G401.6 (cell line): ENCODE data around the gene ANK3.

Source experiments
- FAIRE-seq: peaks from 2 replicates; lab custom pipeline; 2012; peaks lifted over from hg19 to GRCh38; lab: Jason Lieb, UNC

Gene ANK3

DNA sequence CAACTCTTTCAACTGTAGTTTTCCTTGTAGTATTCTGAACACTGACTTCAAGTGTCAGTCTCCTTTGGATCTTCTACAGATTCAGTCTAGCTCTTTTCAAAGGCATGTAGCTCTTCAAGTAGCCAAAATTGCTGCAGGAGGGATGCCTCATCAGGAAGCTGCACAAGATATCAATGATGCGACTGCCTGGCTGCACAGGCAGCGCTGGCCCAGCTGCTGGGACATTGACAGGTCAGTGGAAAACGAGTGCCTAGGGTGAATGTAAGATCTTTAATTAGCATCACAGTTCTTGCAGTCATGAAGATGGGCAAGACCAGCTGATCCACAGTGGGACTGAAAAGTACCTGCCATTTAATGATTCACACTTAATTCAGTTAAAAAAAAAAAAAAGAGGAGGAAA, 167.6 kb downstream of the ANK3 start:
- no peak for FAIRE-seq

DNA sequence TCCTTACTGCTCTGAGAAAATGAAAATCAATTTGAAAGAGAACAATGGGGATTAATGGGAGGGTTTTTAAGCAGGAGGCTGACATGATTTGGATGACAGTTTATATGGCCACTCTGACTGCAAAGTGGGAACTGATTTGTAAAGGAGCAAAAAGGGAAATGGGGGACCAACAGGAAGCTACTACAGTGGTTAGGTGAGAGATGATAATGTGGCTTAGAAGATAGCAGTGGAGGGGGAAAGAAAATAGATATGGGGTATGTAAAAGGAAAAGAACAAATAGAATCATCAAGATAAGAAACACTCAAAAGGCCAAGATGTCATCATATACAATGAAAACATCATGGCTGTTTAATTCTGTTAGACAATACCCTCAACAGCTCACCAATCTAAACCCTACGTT, 177.5 kb downstream of the ANK3 start:
- no peak for FAIRE-seq

DNA sequence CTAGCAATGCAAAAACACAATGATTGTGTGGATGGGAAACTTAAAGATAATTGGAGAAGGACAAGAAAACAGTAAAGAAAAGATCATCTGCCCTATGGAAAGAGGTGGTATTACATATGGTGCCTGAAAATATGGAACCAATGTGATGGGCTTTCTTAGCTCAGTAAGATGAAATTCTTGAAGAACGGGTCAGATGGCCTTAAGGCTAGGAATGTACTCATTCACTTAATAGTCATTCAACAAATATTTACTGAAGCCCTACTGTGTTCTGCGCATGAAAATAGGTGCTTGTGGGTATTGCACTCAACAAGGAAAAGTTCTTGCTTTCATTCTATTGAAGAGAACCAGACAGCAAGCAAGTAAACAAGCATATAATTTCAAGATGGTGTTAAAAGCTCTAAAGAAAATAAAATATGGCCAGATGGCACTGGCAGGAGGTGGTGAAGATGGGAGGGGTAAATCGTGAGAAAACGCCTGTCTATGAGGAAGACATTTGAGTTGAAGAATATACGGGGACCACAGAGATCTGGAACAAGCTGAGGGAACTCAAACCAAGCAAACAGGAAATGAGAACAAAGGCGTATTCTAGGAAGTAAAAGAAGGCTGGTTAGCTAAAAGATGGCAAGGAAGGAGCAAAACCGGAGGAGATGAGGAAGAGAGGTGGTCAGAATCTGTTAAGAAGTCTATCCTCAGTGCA, 179.7 kb downstream of the ANK3 start:
- no peak for FAIRE-seq

DNA sequence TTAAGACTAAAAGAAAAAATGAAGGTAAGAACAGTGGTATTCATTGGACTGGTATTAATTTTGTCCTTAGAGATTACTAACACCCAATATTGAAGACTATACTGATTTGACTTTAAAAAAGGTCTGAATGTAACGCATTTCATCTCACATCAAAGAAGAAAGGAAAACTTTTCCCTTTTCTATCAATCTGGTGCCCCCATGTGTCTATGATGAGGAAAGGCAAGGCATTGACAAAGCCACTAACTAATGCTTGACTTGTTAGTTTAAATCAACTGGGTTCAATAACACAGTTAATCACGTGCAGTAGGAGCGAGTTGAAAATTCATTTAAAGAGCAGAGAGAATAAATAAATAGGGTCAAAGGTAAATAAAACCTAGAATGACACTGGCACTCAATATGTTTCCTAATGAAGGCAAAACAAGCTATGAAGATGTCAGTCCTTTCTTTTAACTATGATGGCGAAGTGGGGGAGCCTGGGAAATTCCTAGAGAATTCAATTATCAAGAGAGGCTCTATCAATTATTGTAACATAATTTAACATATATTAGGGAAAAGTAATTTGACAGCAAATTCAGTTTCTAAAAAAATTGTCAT, 180.9 kb downstream of the ANK3 start:
- FAIRE-seq = peak; percentile 83

DNA sequence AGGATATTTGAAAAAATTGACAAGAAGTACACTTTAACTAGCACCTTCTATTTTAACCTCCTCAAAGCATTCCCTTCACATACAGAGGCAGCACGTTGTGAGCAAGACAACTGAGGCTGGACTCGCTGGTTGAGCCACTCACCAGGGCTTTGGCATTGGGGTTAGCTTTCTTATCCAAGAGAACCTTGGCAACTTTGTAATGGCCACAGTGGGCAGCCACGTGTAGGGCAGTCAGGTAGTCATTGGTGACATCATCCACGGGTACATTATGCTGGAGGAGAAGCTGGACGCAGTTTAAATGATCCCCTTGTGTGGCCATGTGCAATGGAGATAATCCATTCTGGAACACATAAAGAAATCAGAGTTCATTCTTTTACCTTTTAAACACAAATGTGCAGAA, 181.8 kb downstream of the ANK3 start:
- FAIRE-seq = no peak

DNA sequence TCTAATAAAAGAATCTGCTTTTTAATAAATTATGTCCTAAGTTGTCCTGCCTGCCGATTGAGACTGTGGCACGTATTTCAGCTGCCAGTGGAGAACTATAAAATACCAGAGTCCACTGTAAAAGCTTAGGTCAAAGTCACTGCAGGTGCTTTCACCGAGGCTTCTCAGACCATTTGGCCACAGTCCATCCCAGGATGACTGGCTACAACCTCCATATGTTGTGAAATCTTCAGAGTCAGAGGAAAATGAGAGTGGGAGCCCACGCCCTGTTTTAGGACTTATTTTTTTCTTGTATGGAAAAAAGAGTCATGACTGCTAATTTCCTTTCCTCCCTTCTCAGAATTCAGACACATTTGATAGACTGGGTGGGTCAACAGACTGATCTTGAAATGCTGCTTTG, 182.9 kb downstream of the ANK3 start:
- no peak for FAIRE-seq

DNA sequence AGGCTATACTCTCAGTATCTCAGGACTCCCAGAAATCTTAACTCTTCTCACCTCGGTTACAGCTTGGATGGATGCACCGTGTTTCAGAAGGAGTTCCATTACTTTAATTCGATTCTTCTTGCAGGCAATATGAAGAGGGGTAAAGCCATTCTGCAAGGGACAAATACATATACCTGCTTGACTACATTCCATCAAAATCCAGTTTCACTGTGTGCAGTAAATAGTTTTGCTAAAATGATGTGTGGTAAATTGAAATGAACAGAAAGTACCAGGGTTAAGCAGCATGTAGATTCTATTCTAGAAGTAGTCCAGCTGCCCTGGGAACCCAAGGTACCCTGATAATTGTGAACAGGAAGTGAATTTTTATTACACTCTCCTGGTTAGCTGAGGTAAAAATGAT, 183.9 kb downstream of the ANK3 start:
- no peak for FAIRE-seq

DNA sequence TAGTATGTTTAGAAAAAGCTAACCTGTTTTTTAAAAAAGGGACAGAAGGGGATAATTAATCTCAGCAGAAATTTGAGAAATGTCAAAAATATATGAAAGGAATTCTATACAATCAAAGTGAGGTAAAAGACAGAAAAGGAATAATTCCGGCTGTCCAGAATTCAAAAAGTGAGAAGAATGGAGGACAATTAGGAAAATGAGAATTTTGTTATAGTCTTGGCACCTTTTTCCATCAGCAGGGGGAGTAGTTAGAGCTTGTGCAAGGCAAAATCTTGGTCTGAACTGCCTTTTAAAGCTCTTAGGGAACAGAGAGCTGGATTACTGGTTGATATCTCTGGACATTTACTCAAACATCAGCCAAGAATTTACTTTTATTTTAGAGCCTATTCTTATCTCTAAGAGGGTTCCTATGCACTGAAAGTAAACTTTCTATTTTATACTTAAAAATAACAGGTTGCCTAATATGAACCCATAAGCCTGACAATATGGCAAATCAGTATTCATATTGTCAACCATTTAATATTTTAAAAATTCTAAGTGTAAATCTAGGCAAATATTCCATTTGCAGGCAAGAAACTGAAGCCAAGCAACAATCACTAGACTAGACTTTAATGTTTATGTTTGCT, 185.6 kb downstream of the ANK3 start:
- peak; percentile 62 for FAIRE-seq

DNA sequence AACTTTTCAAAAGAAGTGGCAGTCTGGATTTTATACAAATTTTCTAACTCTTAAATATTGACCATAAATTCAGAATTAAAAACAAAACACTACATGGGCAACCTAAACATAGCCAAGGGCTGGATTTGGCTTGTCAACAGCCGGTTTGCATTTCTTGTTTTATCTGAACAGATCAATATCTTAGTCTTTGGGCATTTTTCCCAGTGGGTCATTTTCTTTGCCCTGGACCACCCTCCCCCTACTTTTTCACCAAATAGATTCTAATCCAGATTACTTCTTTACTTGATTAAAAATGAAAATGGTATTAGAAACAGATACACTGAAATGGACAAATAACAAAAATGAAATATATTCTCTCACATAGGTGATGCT, 189.0 kb downstream of the ANK3 start:
- FAIRE-seq = no peak

DNA sequence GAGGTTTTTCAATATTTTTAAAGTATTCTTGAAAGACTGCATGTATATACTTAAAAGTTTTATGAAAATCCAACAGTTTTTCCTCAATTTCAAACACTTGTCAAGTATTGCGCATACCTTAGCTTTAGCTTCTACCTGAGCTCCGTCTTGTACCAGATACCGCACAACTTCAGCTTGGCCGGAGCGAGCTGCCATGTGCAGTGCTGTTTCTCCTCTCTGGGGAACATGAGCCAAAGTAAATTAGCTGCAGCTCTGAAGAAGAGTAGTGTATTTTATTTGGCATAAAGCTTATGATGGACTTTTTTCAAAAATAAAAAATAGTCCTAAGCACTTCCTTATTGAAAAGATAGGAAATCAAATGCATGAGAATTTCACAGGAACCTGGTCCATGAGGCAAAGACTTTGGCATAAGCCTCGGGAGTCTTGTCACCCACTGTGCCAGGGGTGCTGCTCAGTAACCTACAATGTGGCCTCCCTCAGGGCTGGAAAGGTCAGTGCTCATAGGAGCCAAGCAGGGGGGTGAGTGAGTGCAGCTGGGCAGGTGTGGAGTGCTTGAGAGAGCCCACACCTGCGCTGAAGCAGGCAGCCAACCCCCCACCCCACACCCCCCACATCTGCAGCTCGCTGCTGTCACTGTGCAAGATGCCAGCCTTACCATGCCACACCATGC, 189.5 kb downstream of the ANK3 start:
- FAIRE-seq = no peak

DNA sequence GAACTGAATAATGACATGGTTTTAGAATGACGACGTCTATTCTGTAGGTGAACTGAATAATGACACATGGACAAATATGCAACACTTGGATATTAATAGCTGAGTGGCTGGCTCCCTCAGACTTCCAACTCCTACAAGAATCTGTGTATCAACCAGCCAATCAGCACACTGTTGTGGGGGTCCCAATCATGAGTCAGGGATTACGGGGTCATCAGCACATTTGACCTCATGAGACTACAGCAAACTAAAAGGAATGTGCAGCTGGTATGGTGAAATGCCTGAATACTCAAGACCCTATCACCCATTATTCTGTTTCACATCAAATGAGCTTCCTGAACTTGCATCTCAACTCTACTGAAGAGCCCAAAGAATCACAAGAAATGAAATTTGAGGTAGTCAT, 192.5 kb downstream of the ANK3 start:
- FAIRE-seq = no peak

DNA sequence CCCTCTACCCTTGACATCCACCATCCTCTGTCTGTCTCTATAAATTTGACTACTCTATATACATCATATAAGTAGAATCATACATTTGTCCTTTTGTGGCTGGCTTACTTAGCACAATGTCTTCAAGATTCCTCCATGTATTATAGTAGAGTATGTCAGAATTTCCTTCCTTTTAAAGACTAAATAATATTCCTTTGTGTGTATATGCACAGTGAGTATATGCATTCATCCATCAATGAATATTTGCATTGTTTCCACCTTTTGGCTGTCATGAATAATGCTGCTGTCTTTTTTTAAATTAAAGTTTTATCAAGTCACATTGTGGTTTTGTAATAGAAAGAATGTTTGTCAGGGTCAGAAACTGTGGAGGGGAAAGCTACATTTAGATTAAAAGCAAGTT, 195.3 kb downstream of the ANK3 start:
- no peak for FAIRE-seq

DNA sequence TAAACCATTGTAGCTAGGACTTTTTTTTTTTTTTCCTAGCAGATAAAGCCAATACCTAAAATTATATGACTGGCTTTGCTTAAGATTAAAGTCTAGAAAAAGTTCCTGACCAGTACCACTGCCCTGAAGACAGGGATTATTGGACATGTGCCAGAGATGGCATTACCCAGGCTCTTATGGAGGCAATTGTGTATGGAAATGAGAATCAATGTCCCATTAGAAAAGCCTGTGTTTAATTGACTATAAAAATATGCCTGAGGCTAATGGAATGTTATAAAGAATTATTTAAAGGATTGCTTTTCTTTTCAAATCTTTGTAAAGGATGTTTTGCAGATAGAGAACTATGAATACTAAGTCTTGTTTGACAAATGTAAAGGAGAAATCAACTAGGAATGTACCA, 196.7 kb downstream of the ANK3 start:
- no peak for FAIRE-seq

DNA sequence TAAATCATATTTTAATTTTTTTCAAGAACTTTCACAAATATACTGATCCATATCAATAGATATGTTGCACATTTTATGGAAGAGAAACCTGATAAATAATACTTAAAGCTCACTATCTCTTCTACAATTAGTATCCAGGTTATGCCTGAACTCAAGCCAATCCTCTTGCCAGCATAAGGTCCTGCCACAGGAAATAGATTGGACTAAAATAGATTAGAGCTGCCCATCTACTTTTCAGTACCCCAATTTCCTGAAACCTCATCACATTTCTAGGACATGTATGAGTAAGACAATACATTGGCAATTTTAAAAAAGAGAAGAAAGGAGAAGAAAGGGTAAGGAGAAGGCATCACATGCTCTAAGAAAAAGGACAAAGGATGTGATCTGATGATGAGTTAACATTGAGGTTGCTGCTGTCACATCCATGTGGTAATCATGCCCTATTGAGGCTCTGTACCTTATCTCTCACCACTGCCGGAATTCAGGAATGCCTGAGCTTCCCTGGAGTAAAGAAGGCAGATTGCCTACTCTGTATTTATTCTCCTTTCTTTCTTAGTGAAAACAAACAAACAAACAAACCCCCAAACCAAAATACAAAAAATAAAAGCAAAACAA, 199.7 kb downstream of the ANK3 start:
- FAIRE-seq = no peak

DNA sequence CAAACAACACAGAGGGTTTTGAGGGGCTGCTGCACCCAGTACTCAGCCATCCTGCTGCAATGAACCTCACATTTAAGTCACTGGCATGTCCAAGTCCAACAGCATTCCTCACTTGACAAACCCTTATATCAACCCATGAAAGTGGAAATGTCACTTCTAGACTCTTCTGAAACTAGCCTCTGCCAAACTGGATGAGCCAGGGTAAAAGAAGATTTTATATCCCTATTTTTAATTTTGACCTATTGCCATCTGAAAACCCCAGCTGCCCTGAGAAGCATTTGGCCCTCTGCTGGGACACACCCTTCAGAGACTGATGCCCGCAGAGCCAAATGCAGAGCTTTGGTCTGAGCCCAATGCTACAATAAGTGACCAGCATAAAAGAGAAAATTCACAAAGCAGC, 201.1 kb downstream of the ANK3 start:
- no peak for FAIRE-seq

DNA sequence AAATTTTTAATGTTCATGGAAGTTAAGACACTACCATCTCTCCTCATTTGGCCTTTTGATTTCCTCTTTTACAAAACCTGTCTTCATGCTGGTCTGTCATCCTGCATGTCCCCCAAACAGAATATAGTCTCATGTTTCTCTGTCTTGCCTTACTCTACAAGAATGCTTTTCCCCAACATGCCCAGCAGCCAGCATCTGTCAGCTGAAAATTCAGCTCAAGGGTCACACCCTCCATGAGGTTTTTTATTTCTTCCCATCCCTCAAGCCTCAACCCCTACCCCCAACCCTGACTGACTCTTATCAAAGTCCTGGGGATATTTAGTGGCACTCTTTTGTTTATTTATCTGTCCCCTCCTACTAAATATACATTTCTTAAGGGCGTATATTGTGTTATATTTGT, 202.0 kb downstream of the ANK3 start:
- no peak for FAIRE-seq

DNA sequence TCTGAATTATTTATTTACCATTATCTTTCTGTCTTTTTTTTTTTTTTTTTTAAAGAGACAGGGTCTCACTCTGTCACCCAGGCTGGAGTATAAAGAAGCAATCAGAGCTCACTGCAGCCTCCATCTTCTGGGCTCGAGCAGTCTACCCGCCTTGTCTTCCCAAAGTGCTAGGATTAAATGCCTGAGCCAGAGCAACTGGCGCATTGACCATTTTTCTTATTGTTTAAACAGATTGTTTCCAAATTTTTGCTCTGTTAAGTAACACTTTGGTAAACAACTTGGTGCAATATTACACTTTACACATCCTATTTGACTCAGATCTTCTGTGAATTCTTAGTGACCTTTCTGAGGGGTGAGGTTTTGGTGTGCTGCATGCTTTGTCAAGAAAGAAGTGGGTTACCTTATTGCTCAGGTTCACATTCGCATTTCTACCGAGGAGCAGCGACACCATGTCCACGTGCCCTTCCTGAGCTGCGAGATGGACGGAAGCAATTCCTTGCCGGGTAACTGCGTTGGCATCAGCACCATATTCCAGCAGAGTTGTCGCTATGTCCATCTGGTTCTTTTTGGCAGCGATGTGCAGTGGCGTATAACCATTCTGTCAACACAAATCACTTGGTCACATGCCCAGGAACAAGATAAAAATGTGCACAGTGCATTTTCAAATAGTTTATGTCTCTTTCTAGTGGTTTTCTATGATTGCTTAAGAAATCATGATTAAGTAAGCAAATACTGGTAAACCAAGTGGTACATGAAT, 203.2 kb downstream of the ANK3 start:
- FAIRE-seq = no peak

DNA sequence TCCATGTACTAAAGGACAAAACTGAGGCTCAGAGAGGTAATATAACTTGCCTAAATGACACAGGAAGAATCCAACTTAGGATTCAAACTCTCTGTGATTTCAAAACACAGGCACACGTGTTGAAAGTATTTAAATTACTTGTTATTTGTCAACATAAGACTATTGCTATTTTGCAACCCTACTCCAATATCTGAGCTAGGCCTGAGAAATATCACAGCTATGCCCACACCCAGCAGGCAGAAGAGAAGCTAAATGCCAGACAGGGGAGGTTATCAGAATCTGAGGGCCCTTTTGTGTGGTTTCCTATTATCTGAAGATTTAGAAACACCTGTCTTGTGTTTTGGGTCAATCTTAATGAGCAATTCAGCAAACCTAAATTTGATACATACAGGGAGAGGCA, 204.3 kb downstream of the ANK3 start:
- FAIRE-seq = no peak

DNA sequence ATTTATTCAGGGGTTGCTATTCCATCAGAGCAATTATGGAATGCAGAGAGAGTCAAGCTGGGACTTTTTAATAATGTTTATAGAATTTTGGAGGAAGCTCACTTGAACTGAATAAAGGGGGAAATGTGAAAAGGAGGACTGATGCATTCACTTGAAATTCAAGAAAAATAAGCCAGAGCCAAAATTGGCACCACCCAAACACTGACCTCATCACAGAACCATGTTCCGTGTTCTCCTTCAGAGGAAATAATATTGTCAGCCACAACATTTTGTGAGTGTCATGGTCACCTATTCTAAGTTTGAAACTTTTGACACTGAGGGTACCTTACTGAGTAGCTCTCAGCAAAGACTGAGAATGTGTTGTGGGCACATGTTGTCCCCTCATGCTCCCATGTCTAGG, 207.0 kb downstream of the ANK3 start:
- no peak for FAIRE-seq

DNA sequence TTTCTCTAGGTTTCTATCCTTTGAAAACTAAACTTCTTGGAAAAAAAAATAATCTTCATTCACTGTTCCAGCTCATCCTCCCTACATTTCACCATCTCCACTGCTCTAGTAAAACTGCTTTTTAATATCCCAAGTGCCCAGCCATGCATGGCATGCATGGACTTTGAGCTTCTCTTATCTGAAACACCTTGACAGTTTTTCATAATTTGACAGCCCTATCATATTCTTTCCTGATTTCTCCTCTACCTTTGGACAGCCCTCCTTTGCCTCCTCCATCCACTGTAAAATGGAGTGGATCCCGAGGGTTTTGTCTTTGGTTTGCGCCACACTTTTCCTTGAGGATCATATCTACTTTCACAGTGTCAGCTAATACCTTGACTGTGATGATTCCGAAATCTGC, 212.8 kb downstream of the ANK3 start:
- FAIRE-seq = no peak

DNA sequence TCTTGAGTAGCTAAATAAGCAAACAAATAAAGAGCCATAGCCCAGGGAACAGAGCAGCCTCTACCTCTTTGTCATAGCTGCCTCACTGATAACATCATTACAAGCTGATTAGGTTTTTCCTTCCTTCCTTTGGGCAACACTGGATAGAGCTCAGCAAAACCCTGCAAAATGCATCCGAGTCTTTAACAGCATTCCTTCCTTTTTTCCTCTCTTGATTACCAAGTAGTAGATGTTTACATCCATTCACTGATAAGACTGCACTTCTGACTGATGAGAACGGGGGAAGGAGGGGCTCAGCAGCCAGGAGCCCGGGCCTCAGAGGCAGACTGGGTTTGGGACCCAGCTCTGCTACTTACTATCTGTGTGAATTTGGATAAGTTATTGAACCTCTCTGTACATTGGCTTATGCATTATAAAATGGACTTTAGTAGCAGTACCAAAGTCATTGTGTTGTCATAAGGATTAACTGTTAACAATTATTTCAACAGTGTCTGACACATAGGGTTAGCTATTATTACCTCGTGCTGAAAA, 214.2 kb downstream of the ANK3 start:
- FAIRE-seq = no peak

DNA sequence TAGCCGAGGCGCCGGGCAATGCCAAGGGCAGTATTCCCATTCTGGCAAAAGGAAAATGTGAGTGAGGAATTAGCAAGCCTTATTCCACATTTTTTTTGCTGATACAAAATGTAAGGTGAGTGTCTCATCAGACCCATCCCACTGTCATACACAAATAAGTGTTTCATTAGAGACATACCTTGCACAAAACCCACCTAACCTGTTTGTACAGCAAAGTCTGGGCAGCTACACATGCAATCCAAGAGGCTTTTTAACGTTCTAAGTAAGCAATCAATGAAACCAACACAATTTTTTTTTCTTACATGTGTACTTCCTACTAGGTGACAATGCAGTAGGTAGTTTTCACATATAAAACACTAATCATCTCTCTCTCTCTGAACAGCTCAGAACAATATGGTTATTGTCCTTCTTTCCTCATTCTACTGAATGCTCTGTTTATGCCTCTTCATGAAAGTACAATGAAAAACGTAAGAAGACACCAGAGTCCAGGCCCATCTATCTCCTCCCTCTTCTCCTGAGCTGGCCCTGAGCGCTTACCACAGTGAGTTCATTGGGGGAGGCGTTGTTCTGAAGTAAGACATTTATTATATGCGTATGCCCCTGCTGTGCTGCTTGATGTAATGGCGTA, 217.2 kb downstream of the ANK3 start:
- FAIRE-seq = no peak
